H1 (cell line): Measurements from ENCODE around the gene PGAM1. TPM values are rescaled to one million over a fixed set of nuclear protein-coding genes. Genes with fewer than 3 reads are reported as not detected.

Experiments used
- CTCF ChIA-PET: fragments of 300-600 bp; sonication (Branson Sonifier 250); formaldehyde crosslinking; loops from one replicate; lab custom pipeline; 2021; ENCODE audit not compliant: partially characterized antibody; lab: Charles Lee
- POLR2A ChIA-PET: fragments of 300-600 bp; sonication (Branson Sonifier 250); formaldehyde crosslinking; loops from one replicate; lab custom pipeline; 2021; ENCODE audit warnings: inconsistent platforms; ENCODE audit not compliant: partially characterized antibody; lab: Charles Lee
- DNase-seq, 2 experiments: peaks; one replicate each; pipeline versions ENCODE4 v3.0.0 to v3.0.0-alpha.2; 2010 to 2022; ENCODE audit warnings: low spot score in 2 of 2, low read depth in 1 of 2, mixed read lengths in 1 of 2
- FAIRE-seq: peaks from 2 replicates; lab custom pipeline; 2011; peaks lifted over from hg19 to GRCh38; lab: Jason Lieb, UNC
- H2AFZ ChIP-seq: 2 replicates; pipeline ENCODE4 v1.8.1; 2012; ENCODE audit warnings: low read length, inconsistent platforms
- H2AK5ac ChIP-seq: 2 replicates; pipeline ENCODE4 v1.6.1; 2013; ENCODE audit warnings: low read depth, low read length
- H2BK120ac ChIP-seq: replicated peaks from 2 replicates; pipeline ENCODE3; 2013; ENCODE audit warnings: low read depth, low read length, inconsistent platforms
- H2BK12ac ChIP-seq: 2 replicates; pipeline ENCODE4 v1.6.1; 2013; ENCODE audit warnings: low read depth, low read length
- H2BK15ac ChIP-seq: 2 replicates; pipeline ENCODE4 v1.6.1; 2013; ENCODE audit warnings: low read length
- H2BK20ac ChIP-seq: 2 replicates; pipeline ENCODE4 v1.6.1; 2013; ENCODE audit warnings: low read length
- H2BK5ac ChIP-seq: 2 replicates; pipeline ENCODE4 v1.6.1; 2013; ENCODE audit warnings: low read depth, low read length
- H3K14ac ChIP-seq: 2 replicates; pipeline ENCODE4 v1.6.1; 2013; ENCODE audit warnings: inconsistent platforms; ENCODE audit not compliant: insufficient read length
- H3K18ac ChIP-seq: 2 replicates; pipeline ENCODE4 v1.6.1; 2013; ENCODE audit warnings: low read length; ENCODE audit errors: extremely low read depth
- H3K23ac ChIP-seq: 2 replicates; pipeline ENCODE4 v1.6.1; 2013; ENCODE audit warnings: inconsistent platforms; ENCODE audit not compliant: insufficient read length
- H3K23me2 ChIP-seq: 2 replicates; pipeline ENCODE4 v1.6.1; 2013; ENCODE audit warnings: low read depth, low read length
- H3K27ac ChIP-seq: 2 replicates; pipeline ENCODE4 v1.6.1; 2011; ENCODE audit warnings: low read depth, low read length, inconsistent platforms
- H3K27me3 ChIP-seq, 4 experiments: replicated peaks in 1 of 4; 1 replicate in 1 of 4; 2 replicates in 3 of 4; pipeline versions ENCODE4 v1.6.1 to v1.8.1; 2011 to 2013; ENCODE audit warnings: low read length in 3 of 4, mild to moderate bottlenecking in 3 of 4, inconsistent platforms in 2 of 4, mixed read lengths in 2 of 4, moderate library complexity in 1 of 4; ENCODE audit not compliant: control insufficient read depth in 3 of 4, insufficient read depth in 3 of 4; ENCODE audit errors: extremely low read depth in 1 of 4
- H3K36me3 ChIP-seq, 4 experiments: 2 replicates each; pipeline versions ENCODE4 v1.6.1 to v1.8.1; 2011 to 2013; ENCODE audit warnings: mild to moderate bottlenecking in 4 of 4, low read length in 3 of 4, moderate library complexity in 2 of 4, control low read depth in 1 of 4, inconsistent platforms in 1 of 4; ENCODE audit not compliant: insufficient read depth in 4 of 4, control insufficient read depth in 2 of 4
- H3K4ac ChIP-seq: replicated peaks from 2 replicates; pipeline ENCODE3; 2013; ENCODE audit warnings: low read length, low read depth, mixed read lengths, inconsistent platforms; ENCODE audit not compliant: insufficient read length
- H3K4me1 ChIP-seq, 4 experiments: replicated peaks in 1 of 4; 1 replicate in 1 of 4; 2 replicates in 3 of 4; pipeline versions ENCODE4 v1.6.1 to v1.8.1; 2011 to 2013; ENCODE audit warnings: low read length in 3 of 4, inconsistent platforms in 2 of 4, mixed read lengths in 1 of 4; ENCODE audit not compliant: insufficient read depth in 4 of 4, control insufficient read depth in 3 of 4
- H3K4me2 ChIP-seq, 2 experiments: 2 replicates each; pipeline versions ENCODE4 v1.6.1 to v1.8.1; 2011 to 2013; ENCODE audit warnings: low read depth in 2 of 2, low read length in 2 of 2, control low read depth in 1 of 2, inconsistent platforms in 1 of 2, mild to moderate bottlenecking in 1 of 2; ENCODE audit not compliant: insufficient read depth in 1 of 2
- H3K4me3 ChIP-seq, 4 experiments: fragments of 200-600, 300-600 bp in 1 of 4; sonication (generic), shearing (Covaris generic), sonication (Bioruptor Twin) in 1 of 4; 2 replicates each; pipeline versions ENCODE4 v1.5.1 to v1.8.1; 2011 to 2016; ENCODE audit warnings: low read length in 4 of 4, low read depth in 3 of 4, control low read depth in 2 of 4, inconsistent platforms in 2 of 4, mild to moderate bottlenecking in 2 of 4, mixed read lengths in 1 of 4, moderate library complexity in 1 of 4; ENCODE audit not compliant: insufficient read depth in 2 of 4; ENCODE audit errors: extremely low read depth in 1 of 4
- H3K56ac ChIP-seq: replicated peaks from 2 replicates; pipeline ENCODE3; 2013; ENCODE audit warnings: low read depth, mild to moderate bottlenecking, mixed read lengths, low read length, inconsistent platforms; ENCODE audit not compliant: insufficient read length
- H3K79me1 ChIP-seq: 2 replicates; pipeline ENCODE4 v1.6.1; 2013; ENCODE audit warnings: low read depth, low read length, control low read depth
- H3K79me2 ChIP-seq, 2 experiments: 2 replicates each; pipeline versions ENCODE4 v1.6.1 to v1.8.1; 2012 to 2013; ENCODE audit warnings: low read length in 2 of 2, mild to moderate bottlenecking in 2 of 2, inconsistent platforms in 1 of 2; ENCODE audit not compliant: insufficient read depth in 2 of 2, control insufficient read depth in 1 of 2
- H3K9ac ChIP-seq, 4 experiments: replicated peaks in 1 of 4; 1 replicate in 1 of 4; 2 replicates in 3 of 4; pipeline versions ENCODE4 v1.6.1 to v1.8.1; 2011 to 2013; ENCODE audit warnings: low read depth in 3 of 4, low read length in 3 of 4, control low read depth in 2 of 4, mild to moderate bottlenecking in 2 of 4, moderate library complexity in 2 of 4, inconsistent platforms in 1 of 4; ENCODE audit errors: extremely low read depth in 1 of 4
- H3K9me3 ChIP-seq, 2 experiments: 2 replicates each; pipeline versions ENCODE4 v1.6.1 to v1.8.1; 2012 to 2013; ENCODE audit warnings: mild to moderate bottlenecking in 2 of 2, moderate library complexity in 2 of 2, control low read depth in 1 of 2, inconsistent platforms in 1 of 2, low read depth in 1 of 2, low read length in 1 of 2, mixed read lengths in 1 of 2; ENCODE audit not compliant: insufficient read depth in 2 of 2
- H4K20me1 ChIP-seq, 2 experiments: replicated peaks in 1 of 2; 2 replicates each; pipeline versions ENCODE3 to v1.8.1; 2011 to 2013; ENCODE audit warnings: inconsistent platforms in 2 of 2, low read length in 2 of 2, mild to moderate bottlenecking in 1 of 2; ENCODE audit not compliant: insufficient read depth in 2 of 2, control insufficient read depth in 1 of 2
- H4K5ac ChIP-seq: 2 replicates; pipeline ENCODE4 v1.6.1; 2013; ENCODE audit warnings: low read length, low read depth, mixed read lengths, inconsistent platforms; ENCODE audit not compliant: insufficient read length
- H4K8ac ChIP-seq: 2 replicates; pipeline ENCODE4 v1.8.0; 2013; ENCODE audit warnings: mild to moderate bottlenecking, moderate library complexity, low read length, inconsistent platforms; ENCODE audit not compliant: insufficient read depth; ENCODE audit errors: extremely low read depth
- H4K91ac ChIP-seq: replicated peaks from 2 replicates; pipeline ENCODE3; 2013; ENCODE audit warnings: low read length, mixed read lengths, inconsistent platforms; ENCODE audit not compliant: insufficient read length
- CEBPB ChIP-seq: IDR thresholded peaks from 2 replicates; pipeline ENCODE4 v1.6.1; 2012; ENCODE audit warnings: low read depth, low read length
- CHD2 ChIP-seq: IDR thresholded peaks from 2 replicates; pipeline ENCODE4 v1.6.1; 2012; ENCODE audit warnings: low read length, improper control_type of control experiment
- HDAC2 ChIP-seq, 2 experiments: fragments of 300-600 bp in 1 of 2; sonication (generic) in 1 of 2; IDR thresholded peaks; 2 replicates each; pipeline ENCODE4 v1.6.1; 2011 to 2012; ENCODE audit warnings: low read depth in 2 of 2, low read length in 2 of 2, mild to moderate bottlenecking in 2 of 2, moderate library complexity in 2 of 2, borderline replicate concordance in 1 of 2, inconsistent platforms in 1 of 2
- KDM1A ChIP-seq: fragments of 200-600, 300-600 bp; sonication (generic); IDR thresholded peaks from 2 replicates; pipeline ENCODE4 v1.7.1; 2016; ENCODE audit warnings: mild to moderate bottlenecking, low read length, borderline replicate concordance
- NRF1 ChIP-seq: IDR thresholded peaks from 2 replicates; pipeline ENCODE4 v1.6.1; 2011; ENCODE audit warnings: mild to moderate bottlenecking, low read depth, low read length, improper control_type of control experiment
- RAD21 ChIP-seq, 2 experiments: IDR thresholded peaks in 1 of 2; conservative IDR thresholded peaks in 1 of 2; 2 replicates each; pipeline ENCODE4 v1.6.1; 2011; ENCODE audit warnings: low read depth in 2 of 2, low read length in 2 of 2, improper control_type of control experiment in 1 of 2, inconsistent platforms in 1 of 2, mild to moderate bottlenecking in 1 of 2, moderate library complexity in 1 of 2
- SUZ12 ChIP-seq: fragments of 200-600 bp; sonication (generic); IDR thresholded peaks from 2 replicates; pipeline ENCODE4 v1.6.1; 2012; ENCODE audit warnings: mild to moderate bottlenecking, inconsistent platforms, low read length, moderate library complexity, mixed read lengths
- TAF7 ChIP-seq: optimal IDR thresholded peaks from 2 replicates; pipeline ENCODE3; 2011; ENCODE audit warnings: low read depth, mild to moderate bottlenecking, inconsistent platforms, low read length, moderate library complexity, borderline replicate concordance
- YY1 ChIP-seq: IDR thresholded peaks from 2 replicates; pipeline ENCODE4 v1.6.1; 2011; ENCODE audit warnings: low read depth, mild to moderate bottlenecking, low read length
- WGBS, 2 experiments: shearing (Covaris generic) in 1 of 2; methylation state at CpG; one replicate each; pipeline versions ENCODE4 v1.1.6 to v1.1.7; 2013 to 2015; ENCODE audit warnings: low lambda C conversion rate in 2 of 2, mixed read lengths in 2 of 2, inconsistent platforms in 1 of 2, low coverage in 1 of 2, missing lambda C conversion rate in 1 of 2; ENCODE audit not compliant: insufficient replicate concordance in 2 of 2, insufficient coverage in 1 of 2, insufficient read length in 1 of 2; ENCODE audit errors: extremely low coverage in 1 of 2, missing lambda C conversion rate in 1 of 2; 5-methylcytosine and 5-hydroxymethylcytosine counted together
- polyA plus RNA-seq, 7 experiments: library from polyadenylated mRNA; depleted of rRNA in 3 of 7; stranded (reverse) in 5 of 7; unstranded in 2 of 7; fragments of >200 nt in 5 of 7; fragments of 200-250 nt in 2 of 7; gene quantifications; 1 replicate in 5 of 7; 2 replicates in 1 of 7; 4 replicates in 1 of 7; pipeline versions ENCODE4 v1.2.1 to v1.2.3, GENCODE V29; 2011 to 2013; ENCODE audit warnings: missing spikeins in 2 of 7, mixed read lengths in 2 of 7
- total RNA-seq: library from RNA; stranded (reverse); fragmentation: NEBNext Ultra II Directional; extraction: Animal tissue kit (Norgen Biotek cat#: 25700); gene quantifications from 2 replicates; pipeline ENCODE4 v1.2.1, GENCODE V29; 2021
- TF ChIP-seq, protein P1 (sequence below): IDR thresholded peaks from 2 replicates; pipeline ENCODE4 v1.6.1; 2011; ENCODE audit warnings: low read length, improper control_type of control experiment

The PGAM1 gene
- total and polyA plus RNA-seq, 2 of the 8 experiments (the other 6 are each of a cell fraction or from before 2014, with no cell fraction given): 791 to 799 TPM

DNA sequence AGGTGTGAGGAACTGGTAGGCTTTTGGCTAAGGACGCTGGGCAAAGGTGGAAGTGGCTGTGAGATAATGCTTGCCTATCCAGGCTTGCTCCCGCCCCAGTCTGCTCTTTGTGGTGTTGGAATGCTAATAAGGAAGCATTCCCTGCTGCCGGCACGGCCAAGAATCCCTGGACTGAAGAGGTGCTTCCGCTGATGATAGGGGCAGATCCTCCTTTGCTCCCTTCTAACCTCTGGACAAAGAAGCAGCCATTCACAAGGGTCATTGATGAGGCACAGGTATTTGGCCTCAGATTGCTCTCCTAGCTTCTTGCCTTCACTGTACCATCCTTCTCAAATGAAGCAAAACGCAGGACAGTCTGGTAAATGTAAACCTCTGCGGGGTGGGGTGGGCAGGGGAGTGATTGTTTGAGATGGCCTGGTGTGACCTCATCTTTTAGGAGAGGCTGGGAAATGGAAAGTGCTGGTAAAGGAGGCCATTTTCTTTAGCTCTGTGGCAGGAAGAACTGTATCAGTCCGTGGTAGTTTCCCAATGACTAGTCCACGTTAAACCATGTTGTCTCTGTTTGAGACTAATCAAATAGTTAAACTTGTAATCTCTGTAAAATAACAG is 1.7 kb downstream of the PGAM1 start:
- Histone ChIP-seq H3K4me1 (peaks cover 3 to 6% (median 4%) of the 10 kb centered on the region in 4 experiments; a peak in 6 of 7 replicates), H3K36me3 (peaks cover 16 to 51% (median 34%) of the 10 kb centered on the region in 4 experiments), H2BK120ac (no peak overlapping the region), H2BK12ac (peak overlapping the region; percentile 91), H3K4me2 (peak overlapping the region; percentile 87 to 95), H3K27me3 (no peaks in the 10 kb centered on the region), H3K23me2 (peaks cover 12% of the 10 kb centered on the region), H3K9ac (peak overlapping the region; percentile 80 to 98 (median 86)), H2AK5ac (peak overlapping the region; percentile 94; the same call in 1 of the 2 replicates), H3K18ac (peak overlapping the region; percentile 17; the same call in 1 of the 2 replicates), H3K9me3 (no peaks in the 10 kb centered on the region), H4K20me1 (peaks cover 8 to 9% of the 10 kb centered on the region in 2 experiments), H3K23ac (no peak overlapping the region), H3K56ac (peak overlapping the region; percentile 91), H3K79me1 (no peaks in the 10 kb centered on the region), H3K4ac (peak overlapping the region; percentile 93), H3K14ac (no peak overlapping the region), H2AFZ (no peak overlapping the region), H4K5ac (peak overlapping the region; percentile 34), H3K79me2 (peaks cover 21 to 39% of the 10 kb centered on the region in 2 experiments), H2BK20ac (no peak overlapping the region), H2BK15ac (no peak overlapping the region), H3K4me3 (peak overlapping the region; percentile 69 to 100 (median 93)), H2BK5ac (peak overlapping the region; percentile 93), H4K91ac (no peak overlapping the region), H4K8ac (no peak overlapping the region; the same call in 1 of the 2 replicates), H3K27ac (peak overlapping the region; percentile 87)
- FAIRE-seq: no peak
- peak; percentile 65 to 73 for DNase-seq
- POLR2A ChIA-PET: interaction anchor here (0.5 to 10.5 kb wide), 22 partner anchors 9 to 355 kb away, joined by 3 to 185 read pairs (median 4); partner anchors contain the start of genes EXOSC1, RRP12 and ZDHHC16
- WGBS, 2 experiments: 9% methylated on average over 9 of the region's 9 CpGs; no CpG with 5 or more reads in 1 of the 2 experiments
- CTCF ChIA-PET: interaction anchor here (0.6 to 1.5 kb wide), 3 partner anchors 16 to 188 kb away, joined by 3 to 12 read pairs (median 7); no protein-coding TSS in a partner anchor
- TF ChIP-seq SUZ12: no peak
- TF ChIP-seq YY1: peak; percentile 76; the same call in 1 of the 2 replicates
- TF ChIP-seq HDAC2 (IDR thresholded peaks at IDR 0.05; ENCODE audit: borderline replicate concordance in 1 of 2, low read depth in 2 of 2, low read length in 2 of 2): no peak
- no peak for TF ChIP-seq KDM1A
- no peak for TF ChIP-seq CEBPB
- TF ChIP-seq TAF7: no peak
- no peak for TF ChIP-seq NRF1
- TF ChIP-seq, protein P1, sequence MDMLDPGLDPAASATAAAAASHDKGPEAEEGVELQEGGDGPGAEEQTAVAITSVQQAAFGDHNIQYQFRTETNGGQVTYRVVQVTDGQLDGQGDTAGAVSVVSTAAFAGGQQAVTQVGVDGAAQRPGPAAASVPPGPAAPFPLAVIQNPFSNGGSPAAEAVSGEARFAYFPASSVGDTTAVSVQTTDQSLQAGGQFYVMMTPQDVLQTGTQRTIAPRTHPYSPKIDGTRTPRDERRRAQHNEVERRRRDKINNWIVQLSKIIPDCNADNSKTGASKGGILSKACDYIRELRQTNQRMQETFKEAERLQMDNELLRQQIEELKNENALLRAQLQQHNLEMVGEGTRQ: no peak
- TF ChIP-seq CHD2: no peak
- no peak for TF ChIP-seq RAD21 (IDR thresholded peaks at IDR 0.05 in 1 of 2, conservative IDR thresholded peaks at IDR 0.05 in 1 of 2; ENCODE audit: low read depth in 2 of 2, low read length in 2 of 2)
